Middle frontal gyrus (tissue), 1 donor: ENCODE results near the gene MGMT.

Source experiments
- DNase-seq: peaks from one replicate; pipeline ENCODE4 v3.0.0-alpha.2; 2015; ENCODE audit warnings: low spot score; ENCODE audit errors: extremely low spot score

MGMT gene

DNA sequence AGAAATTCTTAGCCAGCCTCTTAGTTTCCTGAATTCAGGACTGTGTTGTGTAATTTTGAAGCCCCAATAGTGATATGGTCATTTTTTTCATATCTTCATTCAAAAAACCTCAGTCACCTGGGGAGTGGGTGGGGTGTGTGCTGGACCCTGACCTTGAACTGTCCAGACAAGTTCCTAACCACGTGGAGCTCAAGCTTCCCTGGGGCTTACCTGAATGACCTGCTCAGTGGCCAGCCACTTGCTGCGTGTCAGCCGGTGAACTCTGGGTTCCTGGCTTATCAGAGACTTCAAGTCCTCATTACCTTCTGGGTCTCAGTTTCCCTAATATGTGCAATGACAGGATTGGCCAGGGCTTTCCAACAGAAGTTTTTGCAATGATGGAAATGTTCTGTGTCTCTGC lies 27.1 kb downstream of the MGMT start:
- no peak for DNase-seq

DNA sequence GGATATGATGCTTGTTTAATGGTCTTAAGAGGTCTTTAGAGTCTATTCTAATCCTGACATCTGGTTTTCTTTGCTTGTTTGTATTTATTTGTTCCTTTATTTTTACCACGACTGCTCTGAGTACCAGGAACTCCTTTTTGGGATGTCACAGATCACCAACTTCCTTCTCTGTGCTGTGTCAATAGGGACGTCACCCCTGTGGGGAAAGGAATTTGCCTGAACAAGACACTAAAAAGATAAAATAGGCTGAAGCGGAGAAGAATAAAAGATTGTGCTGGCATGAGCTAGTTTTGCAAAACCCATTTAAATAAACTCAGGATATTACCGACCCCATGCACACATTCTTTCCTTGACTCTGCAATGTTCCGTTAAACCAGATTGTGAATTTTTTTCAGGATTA lies 27.7 kb downstream of the MGMT start:
- no peak for DNase-seq

DNA sequence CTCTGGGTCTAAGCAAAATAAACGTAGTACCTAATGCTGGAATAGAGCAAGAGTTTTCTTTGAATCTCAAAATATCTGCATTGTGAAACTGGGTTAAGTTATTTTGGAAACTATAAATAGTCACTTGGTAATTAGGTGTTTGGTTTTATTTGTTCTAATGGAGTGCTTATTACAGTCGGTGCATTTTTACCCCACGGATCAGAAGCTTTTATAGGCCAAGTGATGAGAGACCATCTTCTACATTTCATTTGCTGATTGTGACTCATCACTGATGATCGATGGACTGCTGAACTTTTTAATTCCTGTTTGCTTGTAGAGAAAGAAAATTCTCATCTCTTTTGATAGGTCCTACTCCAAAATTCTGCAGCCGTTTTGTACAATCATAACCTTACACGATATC lies 28.2 kb downstream of the MGMT start:
- no peak for DNase-seq

DNA sequence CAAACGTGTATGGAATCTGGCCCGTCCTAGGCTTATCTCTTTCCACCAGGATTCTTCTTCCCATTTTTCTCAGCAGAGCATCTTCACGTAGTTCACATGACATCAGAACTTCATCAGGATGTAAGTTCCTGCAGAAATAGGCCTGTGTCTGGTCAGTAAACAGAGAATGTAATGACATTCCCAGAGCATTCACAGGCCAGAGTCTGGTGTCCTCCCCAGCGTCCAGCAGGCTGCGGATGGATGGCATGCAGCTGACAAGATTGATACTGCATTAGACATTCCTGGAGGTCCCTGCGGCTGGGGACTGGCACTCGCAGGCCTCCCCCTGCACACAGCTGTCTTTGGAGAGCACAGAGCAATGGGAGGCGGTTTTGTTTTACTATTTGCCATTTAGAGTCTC lies 28.7 kb downstream of the MGMT start:
- DNase-seq: no peak

DNA sequence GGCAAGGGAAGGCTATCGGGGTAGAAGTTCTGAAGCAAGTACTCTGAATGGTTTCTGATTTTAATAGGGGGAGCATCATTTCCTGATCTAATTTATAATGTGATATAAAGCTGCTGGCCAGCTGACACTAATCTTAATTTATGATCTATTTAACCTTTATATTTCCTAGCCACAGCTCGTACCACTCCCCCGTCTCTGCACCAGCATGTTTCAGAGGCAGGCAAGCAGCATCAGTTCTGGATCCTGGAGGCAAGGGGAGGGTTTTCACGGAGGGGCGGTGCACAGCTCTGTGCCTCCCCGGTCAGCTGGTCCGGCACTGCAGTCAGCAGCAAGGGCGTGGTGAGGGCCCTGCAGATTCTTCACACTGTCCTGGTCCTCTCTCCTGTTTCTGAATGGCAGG lies 30.0 kb downstream of the MGMT start:
- DNase-seq: no peak

DNA sequence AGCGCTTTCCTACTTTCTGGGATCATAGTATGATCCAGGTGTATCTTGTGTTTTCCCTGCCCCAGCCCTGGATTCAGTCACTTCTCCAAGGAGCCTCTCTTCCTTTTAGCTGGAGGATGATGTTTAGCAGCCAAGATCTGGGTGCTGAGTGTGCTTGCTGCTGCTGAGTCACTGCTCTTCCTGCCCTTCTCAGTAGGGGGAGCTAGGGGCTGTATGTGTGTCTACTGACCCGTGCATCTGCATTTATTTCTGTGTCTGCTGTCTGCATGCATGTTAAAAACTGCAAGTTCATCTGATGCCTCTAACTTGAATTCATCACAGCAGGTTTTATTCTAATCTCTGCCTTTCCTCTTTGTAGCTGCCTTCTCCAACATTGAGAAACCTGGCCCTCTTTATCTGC lies 31.6 kb downstream of the MGMT start:
- DNase-seq: no peak

DNA sequence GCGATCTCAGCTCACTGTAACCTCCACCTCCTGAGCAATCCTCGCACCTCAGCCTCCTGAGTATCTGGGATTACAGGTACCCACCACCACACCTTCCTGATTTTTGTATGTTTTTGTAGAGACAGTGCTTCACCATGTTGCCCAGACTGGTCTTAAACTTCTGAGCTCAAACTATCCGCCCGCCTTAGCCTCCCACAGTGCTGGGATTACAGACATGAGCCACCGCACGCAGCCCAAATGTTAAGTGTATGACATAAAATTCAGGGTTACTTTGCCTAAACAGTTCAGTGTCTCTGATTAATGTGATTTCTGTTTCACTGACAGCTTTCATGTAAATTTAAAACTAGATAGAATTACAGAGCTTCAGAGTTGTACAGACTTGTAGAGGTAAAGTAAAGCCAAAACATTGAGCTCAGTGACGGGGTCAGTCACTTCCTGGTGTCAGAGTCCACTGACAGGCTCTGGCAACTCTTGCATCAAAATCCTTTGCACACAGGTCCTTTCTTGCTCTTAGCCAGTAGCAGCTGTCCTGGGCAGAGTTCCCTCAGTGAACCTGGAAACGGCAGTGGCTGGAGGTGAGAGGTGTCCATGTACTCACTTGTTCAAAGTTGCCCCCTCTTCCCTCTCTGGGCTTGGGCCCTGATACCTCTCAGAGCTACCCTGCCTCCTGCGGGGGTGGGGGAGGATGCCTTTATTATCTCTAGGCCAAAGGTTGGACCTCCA lies 33.7 kb downstream of the MGMT start:
- DNase-seq: no peak

DNA sequence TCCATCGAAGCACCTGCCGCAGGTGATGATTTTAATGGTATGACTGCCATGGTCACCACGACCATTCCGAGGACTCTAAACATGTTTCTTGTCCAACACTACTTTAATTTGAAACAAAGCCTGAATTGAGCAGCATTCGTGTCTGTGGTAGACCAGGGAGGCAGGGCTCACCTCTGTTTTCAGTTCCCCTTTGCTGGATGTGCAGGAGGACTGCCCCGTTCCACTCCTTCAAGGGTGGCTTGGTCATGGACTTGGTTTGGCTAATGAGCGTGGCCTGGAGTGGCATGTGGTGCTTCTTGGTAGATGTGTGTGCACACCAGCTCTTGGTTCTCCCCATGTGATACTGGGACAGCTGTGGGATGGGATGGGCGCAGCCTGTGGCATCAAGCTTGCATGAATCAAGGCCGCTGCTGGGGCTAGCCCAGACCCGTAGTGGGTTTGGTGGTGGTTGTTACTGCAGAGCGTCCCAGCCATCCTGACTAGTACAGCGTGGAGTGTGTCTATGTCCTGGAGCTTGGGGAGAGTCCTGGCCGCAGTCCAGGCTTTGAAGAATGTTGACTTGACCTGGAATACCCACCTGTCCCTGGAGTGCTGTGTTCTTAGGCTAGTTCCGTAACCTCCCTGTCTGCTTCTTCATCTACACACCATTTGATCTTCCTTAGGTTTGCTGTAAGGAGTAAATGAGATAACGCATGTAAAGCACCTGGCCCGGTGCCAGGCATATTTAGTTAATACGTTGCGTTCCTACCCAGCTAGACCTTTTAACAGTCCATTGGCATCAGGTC lies 34.8 kb downstream of the MGMT start:
- no peak for DNase-seq

DNA sequence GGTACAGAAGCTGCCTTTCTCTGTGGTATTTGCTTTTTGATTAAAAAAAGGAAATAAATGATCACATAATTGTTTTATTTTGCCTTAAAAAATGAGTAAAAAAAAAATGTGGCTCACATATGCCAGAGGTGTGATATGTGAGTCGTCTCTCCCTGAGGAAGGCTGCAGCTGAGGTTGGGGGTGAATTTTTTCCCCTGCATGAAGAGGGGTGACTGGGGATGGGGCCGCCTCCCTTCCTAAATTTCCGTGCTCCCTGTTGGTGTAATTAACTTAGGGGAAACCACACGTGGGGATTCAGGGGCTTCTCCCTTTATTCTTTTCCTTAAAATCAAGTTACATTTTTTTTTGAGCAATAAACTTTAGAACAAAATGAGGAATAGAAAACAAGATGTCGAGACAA lies 35.4 kb downstream of the MGMT start:
- DNase-seq: no peak

DNA sequence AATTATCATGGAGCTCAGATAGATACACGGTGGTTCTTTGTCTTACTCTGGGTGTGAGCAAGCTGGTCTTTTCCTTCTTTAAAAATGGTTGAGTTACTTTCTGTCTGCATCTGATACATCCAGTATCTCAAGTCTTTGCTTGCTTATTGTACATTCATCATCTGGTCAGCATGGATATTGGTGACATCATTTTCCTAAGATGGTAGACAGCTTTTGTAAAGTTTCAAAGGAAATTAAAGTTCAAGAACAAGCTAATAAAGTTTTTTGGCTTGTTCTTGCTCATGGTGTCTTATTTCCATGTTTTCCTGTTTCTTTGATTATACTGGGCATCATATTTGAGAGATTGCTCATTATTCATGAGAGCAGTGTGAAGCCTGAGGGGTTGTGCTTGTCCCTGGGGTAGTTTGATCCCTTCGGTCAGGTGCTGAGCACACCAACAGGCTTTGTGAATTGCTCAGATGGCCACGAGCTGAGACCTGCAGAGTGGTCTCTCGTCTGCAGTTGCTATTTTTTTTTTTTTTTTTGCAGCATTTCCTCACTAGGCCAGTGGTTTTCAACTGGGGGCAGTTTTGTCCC lies 38.5 kb downstream of the MGMT start:
- no peak for DNase-seq

DNA sequence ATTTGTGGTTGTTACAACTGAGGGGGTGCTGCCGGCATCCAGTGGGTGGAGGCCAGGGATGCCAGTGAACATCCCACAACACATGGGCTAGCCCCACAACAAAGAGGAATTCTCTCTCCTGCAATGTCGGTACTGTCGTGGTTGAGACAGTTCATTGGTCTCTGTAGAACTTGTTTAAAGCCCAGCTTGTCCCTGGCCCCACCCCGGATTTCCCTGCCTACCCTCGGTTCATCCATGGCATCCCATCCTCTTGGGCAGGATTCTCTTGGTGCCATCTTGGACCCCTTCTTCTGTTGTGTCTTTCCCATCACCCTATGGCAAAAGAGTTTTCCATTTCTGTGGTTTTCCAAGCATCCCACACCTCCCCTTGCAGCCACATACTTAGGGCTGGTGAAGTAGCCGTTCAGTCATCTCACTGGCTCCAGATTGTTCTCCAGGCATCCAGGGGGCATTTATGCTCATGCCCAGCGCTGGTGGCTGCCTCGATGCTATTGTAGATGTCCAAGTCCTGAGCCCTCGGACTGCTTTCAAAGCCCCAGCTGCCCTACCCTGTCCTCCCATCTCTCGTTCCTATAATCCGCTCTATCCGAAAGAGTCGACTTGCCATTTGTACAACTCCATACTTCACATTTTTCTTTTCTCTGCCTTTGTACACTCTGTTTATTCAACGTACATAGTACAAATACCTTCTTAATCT lies 39.2 kb downstream of the MGMT start:
- DNase-seq: no peak

DNA sequence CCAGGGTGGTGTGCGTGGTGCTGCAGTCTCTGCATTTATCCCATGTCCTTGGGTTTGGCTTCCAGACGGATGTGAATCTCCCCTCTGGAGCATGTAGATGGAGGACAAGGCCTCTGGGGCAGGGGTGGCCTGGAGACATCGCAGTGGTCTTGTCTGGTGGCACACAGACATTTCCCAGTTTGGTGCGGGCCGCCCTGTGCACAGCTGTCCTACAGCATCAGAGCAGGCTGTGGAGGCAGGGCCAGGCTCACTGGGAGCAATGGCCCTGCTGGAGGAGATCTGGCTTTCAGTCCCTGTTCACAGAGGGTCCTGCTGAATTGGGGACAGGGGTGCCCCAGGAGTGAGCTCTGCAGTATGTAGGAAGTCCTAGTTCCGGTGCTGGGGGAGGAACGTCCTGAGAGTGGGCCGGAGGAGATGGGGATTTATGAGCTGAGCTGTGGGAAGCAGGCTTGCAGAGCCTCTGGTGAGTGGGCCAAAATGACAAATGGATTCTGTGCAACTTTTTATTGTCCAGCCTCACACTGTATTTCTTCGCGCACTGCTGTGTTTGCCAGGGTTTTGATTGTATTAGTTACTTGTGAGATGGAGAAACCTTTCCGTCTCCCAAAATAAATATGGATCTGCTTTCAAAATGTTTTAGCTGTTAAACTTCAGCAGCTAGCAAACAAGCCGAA lies 40.3 kb downstream of the MGMT start:
- no peak for DNase-seq

DNA sequence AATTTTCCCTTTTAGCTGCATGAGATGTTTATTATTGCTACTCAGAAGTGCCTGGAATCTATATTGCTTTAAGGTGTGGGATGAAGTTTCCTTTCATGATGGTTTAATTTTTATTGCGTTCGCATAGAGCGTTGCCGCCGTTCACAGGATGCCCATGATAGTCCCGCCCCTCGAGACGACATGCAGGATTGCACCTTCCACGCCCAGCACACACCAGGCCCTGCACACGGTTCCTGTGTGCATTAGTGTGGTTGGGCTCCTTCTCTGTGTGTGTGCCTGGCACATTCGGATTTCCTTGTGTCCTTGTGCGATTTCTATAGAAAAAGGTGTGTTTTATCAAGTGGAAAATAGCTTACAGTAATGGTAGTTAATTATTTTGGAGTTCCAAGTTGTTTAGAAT lies 42.1 kb downstream of the MGMT start:
- no peak for DNase-seq

DNA sequence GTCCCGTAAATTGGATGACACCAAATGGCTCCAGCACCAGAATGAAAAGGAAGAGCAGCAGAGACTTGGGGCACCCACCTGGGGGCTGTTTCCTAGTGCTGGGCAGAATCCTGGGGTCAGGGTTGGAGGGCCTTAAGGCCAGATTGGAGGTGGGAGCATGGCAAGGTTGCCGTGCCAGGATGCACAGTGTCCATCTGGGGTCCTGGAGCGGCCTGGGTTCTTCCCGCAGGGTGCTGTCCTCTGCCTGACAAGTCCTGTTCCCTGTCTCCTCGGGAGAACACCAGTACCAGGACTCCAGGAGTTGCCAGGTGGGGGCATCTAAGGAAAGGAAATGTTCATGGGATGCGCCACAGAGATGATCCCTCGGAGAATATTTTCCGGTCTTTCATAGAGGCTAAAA lies 42.8 kb downstream of the MGMT start:
- DNase-seq: no peak

DNA sequence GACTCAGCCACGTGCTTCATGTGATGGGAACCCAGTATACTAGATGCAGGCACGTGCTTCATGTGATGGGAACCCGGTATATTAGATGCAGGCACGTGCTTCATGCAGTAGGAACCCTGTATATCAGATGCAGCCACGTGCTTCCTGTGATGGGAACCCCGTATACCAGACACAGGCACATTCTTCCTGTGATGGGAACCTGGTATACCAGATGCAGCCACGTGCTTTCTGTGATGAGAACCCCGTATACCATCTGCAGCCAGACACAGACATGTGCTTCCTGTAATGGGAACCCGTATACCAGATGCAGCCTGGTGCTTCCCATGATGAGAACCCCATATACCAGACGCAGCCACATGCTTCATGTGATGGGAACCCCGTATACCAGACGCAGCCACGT lies 44.0 kb downstream of the MGMT start:
- no peak for DNase-seq

DNA sequence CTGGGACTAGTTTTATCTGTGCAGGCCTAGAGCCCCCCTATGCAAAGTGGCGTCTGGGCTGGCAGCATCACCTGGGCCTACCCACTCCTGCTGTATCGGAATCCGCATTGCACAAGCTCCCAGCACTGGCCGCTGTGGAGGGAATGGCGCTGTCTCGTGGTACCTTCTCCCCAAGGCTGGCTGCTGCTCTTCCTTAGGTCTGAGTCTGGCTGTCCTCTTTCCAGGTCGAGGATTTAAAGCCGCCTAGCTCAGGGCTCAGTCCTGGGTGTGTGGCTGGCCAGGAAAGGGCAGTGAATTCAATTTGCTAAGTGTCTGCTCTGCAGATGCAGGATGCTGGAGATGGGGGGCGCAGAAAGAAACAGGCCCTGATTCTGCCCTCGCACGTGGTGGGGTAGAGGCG lies 44.7 kb downstream of the MGMT start:
- no peak for DNase-seq

DNA sequence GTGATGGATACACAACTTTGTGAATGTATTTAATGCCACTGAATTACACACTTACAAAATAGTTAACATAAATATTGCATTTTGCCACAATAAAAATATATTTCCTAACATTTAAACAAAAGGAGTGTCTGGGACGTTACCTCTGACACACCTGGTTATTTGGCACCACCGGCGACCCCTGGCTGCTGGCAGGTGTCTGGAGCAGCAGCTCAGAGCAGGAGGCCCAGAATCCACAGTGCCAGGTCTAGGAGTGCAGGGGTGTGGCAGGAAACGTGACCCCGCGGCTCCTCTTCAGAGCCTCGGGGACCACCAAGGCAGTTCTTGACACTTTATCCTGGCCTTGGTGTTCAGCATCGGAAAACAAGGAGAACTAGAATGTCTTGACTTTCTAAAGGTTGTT lies 46.3 kb downstream of the MGMT start:
- no peak for DNase-seq

DNA sequence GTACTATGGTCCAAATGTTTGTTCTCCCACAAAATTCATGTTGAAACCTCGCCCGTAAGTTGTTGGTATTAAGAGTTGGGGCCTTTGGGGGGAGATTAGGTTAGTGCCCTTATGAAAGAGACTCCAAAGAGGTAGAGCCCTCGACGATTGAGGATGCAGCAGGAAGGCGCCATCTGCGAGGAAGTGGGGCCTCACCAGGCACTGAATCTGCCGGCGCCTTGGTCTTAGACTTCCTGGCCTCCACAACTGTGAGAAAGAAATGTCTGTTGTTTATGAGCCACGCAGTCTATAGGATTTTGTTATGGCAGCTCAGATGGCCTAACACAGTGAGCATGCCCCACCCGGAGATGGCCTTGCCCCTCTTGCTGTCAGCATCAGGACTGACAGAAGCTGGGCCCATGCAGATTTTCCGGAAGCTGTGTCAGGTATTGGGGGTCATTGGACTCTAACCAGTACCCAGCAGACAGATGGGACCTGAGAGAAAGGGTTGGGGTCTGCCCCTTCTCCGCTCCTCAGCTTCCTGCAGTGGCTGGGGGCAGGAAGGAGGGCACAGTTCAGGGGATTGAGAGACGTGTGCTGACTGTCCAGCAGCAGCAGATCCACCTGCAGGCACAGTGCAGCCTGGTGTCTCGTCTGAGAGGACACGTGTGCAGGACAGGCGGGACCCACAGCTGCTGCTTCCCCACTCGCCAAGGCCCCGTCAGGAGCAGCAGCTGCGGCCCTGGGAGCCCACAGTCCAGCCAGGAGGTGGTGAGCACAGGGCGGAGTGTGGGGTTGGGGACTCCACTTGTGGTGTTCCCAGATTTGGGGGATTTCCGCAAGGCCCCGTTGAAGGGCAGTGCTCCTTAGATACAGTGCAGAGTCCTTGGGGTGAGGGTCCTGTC lies 47.8 kb downstream of the MGMT start:
- DNase-seq: no peak

DNA sequence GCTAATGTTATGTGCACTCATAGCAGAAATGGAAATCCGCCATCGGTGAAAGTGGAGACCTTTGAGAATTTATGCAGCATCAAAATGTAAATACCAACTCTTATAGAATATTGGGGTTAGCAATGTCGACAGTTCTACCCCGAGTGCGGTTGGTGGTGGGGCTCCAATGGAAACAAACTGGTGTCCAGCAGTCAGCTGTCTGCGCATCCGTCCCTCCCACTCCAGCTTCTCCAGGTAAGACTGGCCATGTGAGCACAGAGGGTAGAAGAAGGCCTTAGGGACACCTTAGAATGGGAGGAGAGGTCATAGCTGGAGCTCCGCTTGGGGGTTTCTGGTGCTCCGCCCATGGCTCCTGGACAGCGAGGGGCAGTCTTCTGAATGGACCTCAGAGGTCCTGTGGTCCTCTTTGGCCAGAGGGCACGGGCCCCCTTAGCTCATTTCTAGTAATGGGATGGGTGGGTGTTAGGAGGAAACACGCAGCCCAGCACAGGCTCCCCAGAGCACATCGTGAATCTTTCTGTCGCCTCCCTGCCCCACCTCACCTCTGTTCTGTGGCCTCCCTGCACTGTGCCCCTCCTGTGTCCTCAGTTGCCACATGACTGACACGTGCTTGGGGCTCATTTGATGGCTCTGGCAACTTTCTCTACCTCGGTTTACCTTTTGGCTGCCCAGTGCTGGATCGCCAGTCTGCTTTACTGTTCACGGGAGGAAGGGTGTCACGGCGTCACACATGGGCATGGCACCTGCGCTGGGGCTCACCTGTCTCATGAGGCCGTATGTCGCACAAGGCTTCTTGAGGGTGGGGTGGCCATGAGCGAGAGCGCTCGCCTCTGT lies 50.0 kb downstream of the MGMT start:
- DNase-seq: no peak

DNA sequence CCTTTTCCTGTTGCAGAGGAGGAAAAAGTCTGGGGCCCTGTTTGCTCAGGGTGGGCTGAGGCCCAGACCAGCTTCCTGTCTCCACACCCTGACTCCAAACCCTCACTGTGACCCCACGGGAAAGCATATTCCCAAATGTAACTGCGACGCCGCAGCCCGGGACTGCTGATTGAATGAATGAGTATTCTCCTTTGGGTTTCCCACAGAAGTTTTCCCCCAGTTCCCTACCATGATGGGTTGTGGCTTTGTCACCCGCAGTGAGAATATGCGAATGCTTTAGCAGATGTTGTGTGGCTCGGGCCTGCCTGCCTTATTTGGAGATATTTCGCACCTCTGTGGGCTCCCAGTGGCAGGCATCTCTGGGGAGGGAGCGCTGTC lies 50.6 kb downstream of the MGMT start:
- DNase-seq: no peak
